Left colon (tissue), 2 donors: ENCODE results near the gene ATE1. TPM values are rescaled to one million over a fixed set of nuclear protein-coding genes. Genes with fewer than 3 reads are reported as not detected.
"Not testable (repeated sequence)": the region's sequence is repeated elsewhere in the genome, so short reads cannot be mapped to it uniquely, and the experiment has no call there.

ENCODE experiments used
- ATAC-seq: fragments of 200-7000 bp; cut with Tn5 transposase; one replicate; pipeline ENCODE4 v1.9.1; 2020; ENCODE audit warnings: mild to moderate bottlenecking, moderate library complexity
- DNase-seq, 2 donors: peaks; one replicate each; pipeline ENCODE4 v3.0.0-alpha.2; 2020
- intact Hi-C, 2 donors: fragments of 100-400 bp; cut with DNase I in 1 of 2; cut with micrococcal nuclease in 1 of 2; formaldehyde crosslinking; loops; one replicate each; pipeline versions ENCODE4 v1.11.2 to v1.14.0; 2022; cut with DNase I, micrococcal nuclease
- total RNA-seq, 2 donors: library from RNA; stranded (reverse); fragmentation: NEBNext Ultra II Directional; extraction: Animal tissue kit (Norgen Biotek cat#: 25700); gene quantifications; one replicate each; pipeline ENCODE4 v1.2.1, GENCODE V29; 2021
- donor health status: DM: no; HTN: no; CAD: no.
- donor health status: DM: yes; HTN: yes; CAD: no.

The ATE1 gene
- total RNA-seq, 2 donors from 2014 or later, result 44.8 to 50.7 TPM

- no peak for DNase-seq
- no peak for ATAC-seq
- intact Hi-C loops, result no loop called here
Observed at GRCh38 chr10:121765204-121765603, 162.6 kb downstream of the ATE1 start.

DNA sequence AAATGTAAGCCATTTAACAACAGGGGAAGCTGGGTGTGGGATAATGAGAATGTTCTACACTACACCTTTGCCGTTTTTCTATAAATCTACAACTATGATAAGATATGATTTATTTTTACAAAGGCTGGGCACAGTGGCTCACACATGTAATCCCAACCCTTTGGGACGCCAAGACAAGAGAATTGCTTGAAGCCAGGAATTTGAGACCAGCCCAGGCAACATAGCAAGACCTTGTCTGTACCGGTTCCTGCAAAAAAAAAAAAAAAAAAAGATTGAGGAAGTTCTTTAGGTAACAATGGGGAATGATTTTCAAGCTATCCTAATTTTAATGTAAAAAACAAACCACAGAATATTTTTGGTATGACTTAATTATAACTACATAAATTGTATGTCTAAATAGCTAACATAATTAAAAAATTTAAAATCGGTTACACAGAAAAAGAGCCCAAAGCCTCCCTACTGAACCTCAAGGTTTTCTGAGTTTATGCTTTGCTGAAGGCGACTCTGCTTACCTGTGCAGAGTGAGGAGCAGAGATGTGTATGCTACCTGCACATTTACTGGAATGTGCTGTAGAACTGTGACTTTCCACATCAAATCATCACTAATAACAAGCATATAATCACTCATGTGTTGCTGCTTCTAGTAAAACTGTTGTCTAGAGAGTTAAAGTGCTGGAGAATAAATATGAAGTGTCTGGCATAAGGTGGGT lies 163.4 kb downstream of the ATE1 start:
- intact Hi-C loops, result no loop called here
- DNase-seq, result no peak
- no peak for ATAC-seq

DNA sequence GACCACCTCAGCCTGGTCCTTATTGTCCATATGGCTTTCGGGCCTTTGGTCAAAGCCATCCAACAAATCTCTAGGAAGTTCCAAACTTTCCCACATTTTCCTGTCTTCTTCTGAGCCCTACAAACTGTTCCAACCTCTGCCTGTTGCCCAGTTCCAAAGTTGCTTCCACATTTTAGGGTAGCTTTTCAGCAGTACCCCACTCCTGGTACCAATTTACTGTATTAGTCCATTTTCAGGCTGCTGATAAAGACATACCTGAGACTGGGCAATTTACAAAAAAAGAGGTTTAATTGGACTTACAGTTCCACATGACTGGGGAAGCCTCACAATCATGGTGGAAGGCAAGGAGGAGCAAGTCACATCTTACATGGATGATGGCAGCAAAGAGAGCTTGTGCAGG lies 170.6 kb downstream of the ATE1 start:
- DNase-seq, ATAC-seq, intact Hi-C loops: not testable (repeated sequence)

DNA sequence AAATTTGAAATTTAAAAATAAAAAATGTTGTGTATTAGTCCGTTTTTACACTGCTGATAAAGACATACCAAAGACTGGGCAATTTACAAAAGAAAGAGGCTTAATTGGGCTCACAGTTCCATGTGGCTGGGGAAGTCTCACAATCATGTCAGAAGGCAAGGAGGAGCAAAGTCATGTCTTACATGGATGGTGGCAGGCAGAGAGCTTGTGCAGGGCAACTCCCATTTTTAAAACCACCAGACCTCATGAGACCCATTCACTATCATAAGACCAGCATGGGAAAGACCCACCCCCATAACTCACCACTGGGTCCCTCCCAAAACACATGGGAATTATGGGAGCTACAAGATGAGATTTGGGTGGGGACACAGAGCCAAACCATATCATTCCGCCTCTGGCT lies 172.3 kb downstream of the ATE1 start:
- ATAC-seq, DNase-seq, intact Hi-C loops: not testable (repeated sequence)

DNA sequence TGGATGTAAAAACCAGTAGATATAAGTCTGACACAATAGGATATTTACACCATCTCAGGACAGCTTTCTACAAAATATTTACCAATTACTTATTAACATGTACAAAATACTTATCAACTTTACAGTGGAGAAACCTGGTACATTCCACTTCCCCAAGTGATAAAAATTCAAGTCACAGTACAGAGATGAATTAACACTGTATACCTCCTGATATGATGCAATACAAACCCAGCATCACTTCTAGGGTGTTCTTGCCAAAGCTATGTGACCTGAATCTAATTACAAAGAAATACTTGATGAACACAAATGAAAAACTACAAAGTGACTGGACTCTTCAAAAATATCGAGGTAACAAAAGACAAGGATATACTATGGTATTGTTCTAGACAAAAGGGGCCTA lies 173.2 kb downstream of the ATE1 start:
- intact Hi-C loops, result no loop called here
- DNase-seq (no peak), ATAC-seq (no peak)

GRCh38 chr10:121753726-121754476 lies 173.9 kb downstream of the ATE1 start:
- ATAC-seq, result peak; percentile 37
- DNase-seq, result no peak
- intact Hi-C loops, result no loop called here

DNA sequence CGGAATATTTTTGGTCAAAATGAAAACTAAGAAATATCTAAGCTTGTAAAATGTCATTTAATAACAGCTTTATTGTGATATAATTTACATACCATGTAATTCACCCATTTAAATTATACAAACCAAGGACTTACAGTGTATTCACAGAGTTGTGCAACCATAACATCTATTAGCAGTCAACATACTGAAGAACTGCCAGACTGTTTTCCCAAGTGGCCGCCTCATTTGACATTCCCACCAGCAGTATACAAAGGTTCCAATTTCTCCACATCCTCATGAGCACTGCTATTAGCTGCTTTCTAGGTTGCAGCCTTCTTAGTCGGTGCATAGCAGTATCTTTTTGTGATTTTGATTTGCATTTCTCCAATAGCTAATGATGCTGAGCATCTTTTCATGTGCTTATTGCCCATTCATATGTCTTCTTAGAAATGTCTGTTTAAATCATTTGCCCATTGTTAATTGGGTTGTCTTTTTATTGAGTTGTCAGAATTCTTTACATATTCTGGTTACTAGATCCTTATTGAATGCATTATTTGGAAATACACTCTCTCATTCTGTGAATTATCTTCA lies 176.6 kb downstream of the ATE1 start:
- intact Hi-C loops, result no loop called here
- ATAC-seq (no peak), DNase-seq (no peak)

DNA sequence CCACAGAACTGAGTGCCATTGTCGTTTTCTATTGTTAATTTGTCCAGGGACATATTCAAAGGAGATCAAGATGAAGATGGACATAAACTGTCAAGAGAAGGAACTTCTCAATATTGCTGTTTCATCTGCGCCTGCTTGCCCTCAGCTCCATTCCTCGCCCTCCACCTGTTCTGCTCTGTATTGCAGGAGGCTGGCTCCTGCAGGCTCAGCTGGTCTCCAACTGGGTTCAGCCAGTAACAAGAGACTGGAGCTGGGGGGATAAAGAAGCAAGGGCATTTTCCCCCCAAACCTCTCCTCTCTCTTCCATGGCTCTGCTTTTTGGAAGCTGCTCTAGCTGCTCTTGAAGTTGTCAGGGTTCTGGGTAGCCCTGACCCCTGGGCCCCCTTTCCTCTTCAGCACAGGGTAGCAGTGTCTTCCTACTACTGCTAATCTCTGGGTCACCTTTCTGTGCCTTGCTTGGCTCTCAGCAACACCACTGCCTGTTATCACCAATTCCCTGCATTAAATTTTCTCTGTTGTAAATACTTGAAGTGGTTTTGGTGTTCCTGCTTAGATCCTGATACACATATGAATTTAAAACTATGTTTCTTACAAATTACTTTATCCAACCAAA lies 180.6 kb downstream of the ATE1 start:
- ATAC-seq, result no peak
- intact Hi-C loops, result no loop called here
- DNase-seq, result no peak

- DNase-seq, result no peak
- no peak for ATAC-seq
- intact Hi-C loops, result no loop called here
Observed at GRCh38 chr10:121741248-121741792, 186.5 kb downstream of the ATE1 start.

GRCh38 chr10:121740069-121740468 lies 187.8 kb downstream of the ATE1 start:
- intact Hi-C loops, result no loop called here
- ATAC-seq (no peak), DNase-seq (no peak)

DNA sequence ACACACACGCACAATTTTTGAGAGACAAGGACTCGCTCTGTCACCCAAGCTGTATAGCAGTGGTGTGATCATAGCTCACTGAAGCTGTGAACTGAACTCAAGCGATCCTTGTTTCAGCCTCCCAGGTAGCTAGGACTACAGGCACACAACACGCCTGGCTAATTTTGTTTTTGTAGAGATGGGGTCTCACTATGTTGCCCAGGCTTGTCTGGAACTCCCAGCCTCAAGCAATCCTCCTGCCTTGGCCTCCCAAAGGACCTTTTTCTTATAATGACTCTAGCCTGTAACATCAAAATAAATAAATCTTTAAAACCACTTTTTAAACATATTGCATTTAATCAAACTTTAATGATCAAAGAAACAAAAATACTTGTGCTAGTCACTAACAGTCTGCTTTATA lies 188.7 kb downstream of the ATE1 start:
- ATAC-seq, result no peak
- DNase-seq, result no peak
- intact Hi-C loops, result loop anchor here (5.0 to 10.0 kb wide), 2 partner anchors 134 to 797 kb away; no protein-coding TSS in a partner anchor

DNA sequence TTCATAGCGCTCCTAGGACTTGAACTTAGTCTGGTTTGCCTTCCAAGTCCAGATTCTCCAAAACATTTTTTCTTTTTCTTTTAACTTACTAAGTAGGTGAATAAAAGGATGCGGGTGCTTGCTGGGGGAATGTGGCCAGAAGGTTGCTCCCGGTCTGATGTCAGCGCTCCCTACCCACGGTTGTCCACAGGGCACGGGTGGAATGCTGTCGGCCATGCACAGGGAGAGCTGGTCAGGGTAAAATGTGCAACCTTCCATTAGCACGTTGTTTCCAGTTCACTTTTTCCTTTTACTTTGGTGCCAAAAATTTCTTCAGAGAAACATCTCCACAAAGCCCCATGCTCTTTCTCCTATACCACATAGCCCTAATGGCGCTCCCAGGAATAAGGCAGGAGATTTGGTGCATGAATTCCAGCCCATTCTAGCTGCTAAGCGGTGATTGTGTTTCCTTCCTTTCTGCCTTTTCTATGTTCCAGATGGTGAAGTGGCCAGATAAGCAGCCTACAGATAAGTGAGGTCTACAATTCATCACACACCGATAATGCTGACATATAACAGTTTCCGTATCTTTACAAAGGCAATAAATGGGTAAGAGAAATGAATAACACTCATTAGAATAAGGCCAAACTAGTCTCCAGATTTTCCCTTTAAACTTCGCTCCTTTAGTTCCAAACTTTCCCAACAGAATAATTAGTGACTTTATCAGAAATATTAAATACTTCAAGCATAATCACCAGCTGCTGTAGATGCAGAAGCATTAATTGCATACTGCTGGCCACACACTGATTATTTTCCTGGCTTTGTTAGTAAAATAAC lies 191.3 kb downstream of the ATE1 start:
- no peak for ATAC-seq
- intact Hi-C loops, result loop anchor here (5.0 to 10.0 kb wide), 2 partner anchors 132 to 794 kb away; no protein-coding TSS in a partner anchor
- DNase-seq, result no peak

DNA sequence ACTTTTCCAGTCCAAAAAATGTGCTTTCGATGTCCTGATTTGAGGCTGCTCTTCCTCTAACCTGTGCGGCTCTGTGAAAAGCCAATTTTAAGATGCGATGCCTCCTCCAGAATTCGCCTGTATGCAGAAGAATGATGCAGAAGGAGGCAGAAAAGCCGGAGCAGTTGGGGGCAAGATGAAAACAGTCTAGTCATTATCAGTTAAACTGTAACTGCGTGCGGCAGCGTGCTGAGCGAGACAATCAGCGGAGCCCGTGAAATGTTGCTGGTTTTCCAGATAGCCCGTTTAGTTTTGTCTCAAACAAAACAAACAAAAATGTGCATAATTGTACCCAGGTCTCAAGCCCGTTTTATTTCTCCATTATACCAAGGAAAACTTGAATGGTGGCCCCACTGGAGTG lies 192.6 kb downstream of the ATE1 start:
- intact Hi-C loops, result loop anchor here (5.0 to 10.0 kb wide), 2 partner anchors 130 to 793 kb away; no protein-coding TSS in a partner anchor
- DNase-seq (no peak), ATAC-seq (no peak)

DNA sequence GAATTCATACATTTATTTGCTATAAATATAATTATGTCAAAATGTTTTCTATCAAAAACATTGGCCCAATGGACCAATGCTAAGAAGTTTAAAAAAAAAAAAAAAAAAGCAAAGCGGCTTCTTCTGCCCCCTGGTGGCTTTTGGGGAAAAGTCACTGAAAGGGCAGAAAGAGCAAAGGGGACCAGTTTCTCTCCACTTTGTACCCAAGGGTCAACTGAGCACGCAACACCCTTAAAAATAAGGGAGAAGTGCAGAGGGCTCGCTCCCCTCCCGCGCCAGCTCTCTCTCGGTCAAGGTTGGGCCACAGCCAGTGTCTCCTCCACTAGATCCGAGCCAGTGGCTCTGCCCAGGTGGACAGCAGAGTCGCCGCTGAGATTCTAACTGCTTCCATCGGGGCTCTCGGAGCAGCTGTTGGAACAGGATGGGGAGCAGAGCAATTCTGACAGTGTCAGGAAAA lies 193.2 kb downstream of the ATE1 start:
- intact Hi-C loops, result loop anchor here (5.0 to 10.0 kb wide), 2 partner anchors 130 to 792 kb away; no protein-coding TSS in a partner anchor
- DNase-seq (peak in 1 of 2 donors; percentile 32), ATAC-seq (peak; percentile 26)

GRCh38 chr10:121732656-121733445 lies 195.0 kb downstream of the ATE1 start:
- no peak for ATAC-seq

DNA sequence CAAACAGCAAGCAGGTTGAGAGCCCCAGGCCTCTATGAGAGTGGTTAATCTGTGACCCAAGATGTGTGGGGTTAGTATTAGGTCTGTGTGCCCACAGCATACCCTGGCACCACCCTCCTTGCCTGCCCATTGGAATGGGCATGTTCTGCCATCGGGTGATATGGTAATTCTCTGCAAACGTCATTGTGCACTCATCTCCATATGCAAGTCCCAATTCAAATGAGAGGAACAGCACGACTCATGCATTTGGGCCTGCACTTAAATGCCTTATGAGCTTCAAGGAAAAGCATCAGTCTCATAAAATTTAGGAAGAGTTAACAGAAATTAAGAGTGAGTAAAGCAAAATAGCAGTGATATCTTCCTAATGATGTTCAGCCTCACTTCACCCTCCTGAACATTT lies 195.7 kb downstream of the ATE1 start:
- DNase-seq (no peak), ATAC-seq (no peak)
- intact Hi-C loops, result loop anchor here in 1 of 2 donors (5.0 to 10.0 kb wide), 2 partner anchors 127 to 790 kb away; no protein-coding TSS in a partner anchor

More at GRCh38 chr10:121732656-121733445, 195.0 kb downstream of the ATE1 start:
- intact Hi-C loops, result loop anchor here in 1 of 2 donors (5.0 to 10.0 kb wide), 2 partner anchors 128 to 791 kb away; no protein-coding TSS in a partner anchor
- no peak for DNase-seq

DNA sequence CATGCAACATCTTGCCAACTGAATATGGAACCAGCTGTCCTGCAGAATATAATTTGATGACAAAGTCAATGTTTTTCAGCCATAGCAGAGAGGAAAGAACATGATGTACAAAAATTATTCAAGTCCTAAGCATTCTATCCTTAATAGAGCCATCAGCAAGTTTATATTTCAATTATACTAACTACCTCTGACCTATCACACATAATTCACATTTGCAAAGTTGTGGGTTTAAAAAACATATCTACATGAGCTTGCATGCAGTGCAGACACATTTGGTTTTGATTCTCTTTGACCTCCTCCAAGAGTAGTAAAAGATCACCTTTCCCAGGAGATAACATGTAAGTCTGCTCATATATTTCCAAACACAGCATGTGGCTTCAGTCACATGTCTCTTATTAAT lies 203.5 kb downstream of the ATE1 start:
- intact Hi-C loops, result no loop called here
- ATAC-seq (no peak), DNase-seq (no peak)
